Karpas-422 (cell line): ENCODE measurements around the gene TGM4. TPM values are rescaled to one million over a fixed set of nuclear protein-coding genes. Genes with fewer than 3 reads are reported as not detected.

ENCODE experiments used
- DNase-seq: peaks from one replicate; pipeline ENCODE4 v3.0.0-alpha.2; 2015
- H2AFZ ChIP-seq: fragments of 200-600 bp; sonication (generic); 2 replicates; pipeline ENCODE4 v1.6.1; 2014; ENCODE audit warnings: antibody characterized with exemption, low read length, mixed read lengths
- H3K27ac ChIP-seq: fragments of 200-600 bp; sonication (generic); 2 replicates; pipeline ENCODE4 v1.5.1; 2014; ENCODE audit warnings: mild to moderate bottlenecking, low read length, moderate library complexity
- H3K27me3 ChIP-seq: fragments of 200-600 bp; sonication (generic); 2 replicates; pipeline ENCODE4 v1.6.1; 2014; ENCODE audit warnings: low read length, mixed read lengths
- H3K36me3 ChIP-seq: fragments of 200-600 bp; sonication (generic); 2 replicates; pipeline ENCODE4 v1.6.1; 2014; ENCODE audit warnings: low read length, mixed read lengths; ENCODE audit not compliant: insufficient read depth
- H3K4me1 ChIP-seq: fragments of 200-600 bp; sonication (generic); 2 replicates; pipeline ENCODE4 v1.6.1; 2014; ENCODE audit warnings: mild to moderate bottlenecking, low read length, mixed read lengths
- H3K4me2 ChIP-seq: fragments of 200-600 bp; sonication (generic); 2 replicates; pipeline ENCODE4 v1.6.1; 2014; ENCODE audit warnings: low read length, low read depth, mild to moderate bottlenecking; ENCODE audit not compliant: poor library complexity, severe bottlenecking
- H3K4me3 ChIP-seq: fragments of 200-600 bp; sonication (generic); 2 replicates; pipeline ENCODE4 v1.5.1; 2014; ENCODE audit warnings: mild to moderate bottlenecking, antibody characterized with exemption, low read length, mixed read lengths
- H3K79me2 ChIP-seq: fragments of 200-600 bp; sonication (generic); 2 replicates; pipeline ENCODE4 v1.6.1; 2014; ENCODE audit warnings: mild to moderate bottlenecking, low read length, mixed read lengths
- H3K9ac ChIP-seq: fragments of 200-600 bp; sonication (generic); 2 replicates; pipeline ENCODE4 v1.6.0; 2014; ENCODE audit warnings: low read length
- H3K9me2 ChIP-seq: fragments of 200-600 bp; sonication (generic), shearing (Covaris generic); replicated peaks from 2 replicates; pipeline ENCODE4 v1.6.0; 2014; ENCODE audit warnings: mild to moderate bottlenecking, low read length, moderate library complexity; ENCODE audit not compliant: insufficient read depth
- H3K9me3 ChIP-seq: fragments of 300-700, 200-600 bp; sonication (generic); 2 replicates; pipeline ENCODE4 v1.6.1; 2014; ENCODE audit warnings: low read length, mixed read lengths
- H4K20me1 ChIP-seq: fragments of 200-600 bp; sonication (generic); 2 replicates; pipeline ENCODE4 v1.6.1; 2014; ENCODE audit warnings: mild to moderate bottlenecking, antibody characterized with exemption, low read length, low read depth; ENCODE audit not compliant: insufficient read depth
- total RNA-seq: library from RNA; depleted of rRNA; stranded (reverse); fragments of >200 nt; shearing (Covaris generic); gene quantifications from 2 replicates; pipeline ENCODE4 v1.2.3, GENCODE V29; 2014; ENCODE audit warnings: low replicate concordance

Gene TGM4
- total RNA-seq, 1 experiment from 2014 or later: not detected

GRCh38 chr3:44883999-44884431 is 9.6 kb downstream of the TGM4 start:
- H3K27me3 ChIP-seq: no peaks in the 10 kb centered on the region
- no peaks in the 10 kb centered on the region for H4K20me1 ChIP-seq
- H3K27ac ChIP-seq: no peak overlapping the region
- no peak overlapping the region for H3K9ac ChIP-seq
- H3K4me1 ChIP-seq: no peaks in the 10 kb centered on the region
- no peaks in the 10 kb centered on the region for H3K9me3 ChIP-seq
- no peak overlapping the region for H3K4me2 ChIP-seq
- H3K36me3 ChIP-seq: no peaks in the 10 kb centered on the region
- H3K4me3 ChIP-seq: no peak overlapping the region
- no peaks in the 10 kb centered on the region for H3K9me2 ChIP-seq
- no peaks in the 10 kb centered on the region for H3K79me2 ChIP-seq
- H2AFZ ChIP-seq: no peak overlapping the region
- no peak for DNase-seq

DNA sequence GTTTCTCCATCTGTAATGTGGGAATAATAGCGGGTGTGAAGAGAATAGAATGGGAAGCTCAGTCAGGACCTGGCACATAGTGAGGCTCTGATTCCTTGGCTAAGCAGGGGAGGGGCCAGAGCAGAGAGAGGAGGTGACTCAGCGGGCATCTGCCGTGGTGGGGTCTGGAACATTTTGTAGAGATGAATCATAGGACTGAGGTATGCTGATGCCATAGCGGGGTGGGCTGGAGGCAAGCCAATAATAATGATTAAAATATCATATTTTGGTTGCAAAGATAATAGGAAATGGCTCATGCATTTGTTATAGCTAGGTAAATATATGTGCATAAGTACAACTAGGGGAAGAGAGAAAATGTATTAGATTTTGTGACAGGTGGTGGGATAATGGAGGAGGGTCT is 11.2 kb downstream of the TGM4 start:
- no peak for DNase-seq
- Histone ChIP-seq H3K9me2 (no peaks in the 10 kb centered on the region), H3K4me2 (no peak overlapping the region), H3K27ac (no peak overlapping the region), H3K79me2 (no peaks in the 10 kb centered on the region), H3K4me3 (no peak overlapping the region), H3K27me3 (no peaks in the 10 kb centered on the region), H3K9ac (no peak overlapping the region), H3K4me1 (no peaks in the 10 kb centered on the region), H2AFZ (no peak overlapping the region), H3K9me3 (no peaks in the 10 kb centered on the region), H3K36me3 (no peaks in the 10 kb centered on the region), H4K20me1 (no peaks in the 10 kb centered on the region)

DNA sequence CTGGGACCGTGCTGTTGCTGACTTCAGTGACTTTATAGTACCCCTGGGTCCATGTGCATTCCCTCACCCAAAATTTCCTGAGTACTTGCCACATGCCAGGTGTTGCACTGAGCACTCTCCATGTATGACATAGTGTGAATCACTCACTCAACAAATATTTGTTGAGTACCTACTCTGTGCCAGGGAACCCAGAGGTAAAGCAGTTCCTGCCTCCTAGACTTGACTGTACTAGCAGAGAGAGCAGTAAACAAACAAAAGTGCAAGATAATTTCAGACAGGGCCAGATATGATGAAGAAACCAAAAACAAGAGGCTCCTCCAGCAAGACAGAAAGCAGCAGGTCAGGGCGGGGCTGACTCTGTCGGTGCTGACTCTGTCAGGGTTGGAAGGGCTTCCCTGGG is 12.2 kb downstream of the TGM4 start:
- no peaks in the 10 kb centered on the region for H3K36me3 ChIP-seq
- no peak overlapping the region for H3K4me2 ChIP-seq
- H3K9ac ChIP-seq: no peak overlapping the region
- no peak overlapping the region for H3K27ac ChIP-seq
- H3K9me3 ChIP-seq: no peaks in the 10 kb centered on the region
- no peak for DNase-seq
- H4K20me1 ChIP-seq: no peaks in the 10 kb centered on the region
- H2AFZ ChIP-seq: no peak overlapping the region
- no peaks in the 10 kb centered on the region for H3K27me3 ChIP-seq
- no peaks in the 10 kb centered on the region for H3K9me2 ChIP-seq
- H3K79me2 ChIP-seq: no peaks in the 10 kb centered on the region
- no peak overlapping the region for H3K4me3 ChIP-seq
- H3K4me1 ChIP-seq: no peaks in the 10 kb centered on the region

DNA sequence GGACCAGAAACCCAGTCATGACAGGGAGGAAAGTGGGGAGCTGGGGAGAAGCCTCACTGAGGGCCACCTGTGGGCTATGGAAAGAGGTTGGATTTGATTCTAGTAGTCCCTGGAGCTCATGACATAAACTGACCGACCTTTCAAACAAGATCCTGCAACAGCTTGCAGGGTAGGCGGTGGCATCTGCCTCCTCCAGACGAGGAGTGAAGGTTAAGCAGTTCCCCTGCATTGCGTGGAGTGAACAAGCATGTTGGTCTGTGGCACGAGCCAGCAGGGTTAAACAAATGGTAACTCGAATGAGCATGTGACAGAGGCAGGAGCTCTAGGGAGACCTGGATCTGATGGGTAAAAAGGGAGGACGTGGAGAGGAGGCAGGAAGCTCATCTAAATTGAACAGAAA is 12.7 kb downstream of the TGM4 start:
- no peaks in the 10 kb centered on the region for H3K4me1 ChIP-seq
- no peak overlapping the region for H3K27ac ChIP-seq
- no peaks in the 10 kb centered on the region for H3K9me2 ChIP-seq
- no peaks in the 10 kb centered on the region for H3K9me3 ChIP-seq
- DNase-seq: no peak
- H3K79me2 ChIP-seq: no peaks in the 10 kb centered on the region
- no peak overlapping the region for H3K4me3 ChIP-seq
- H3K36me3 ChIP-seq: no peaks in the 10 kb centered on the region
- H3K27me3 ChIP-seq: no peaks in the 10 kb centered on the region
- no peak overlapping the region for H3K9ac ChIP-seq
- H4K20me1 ChIP-seq: no peaks in the 10 kb centered on the region
- no peak overlapping the region for H2AFZ ChIP-seq
- H3K4me2 ChIP-seq: no peak overlapping the region

DNA sequence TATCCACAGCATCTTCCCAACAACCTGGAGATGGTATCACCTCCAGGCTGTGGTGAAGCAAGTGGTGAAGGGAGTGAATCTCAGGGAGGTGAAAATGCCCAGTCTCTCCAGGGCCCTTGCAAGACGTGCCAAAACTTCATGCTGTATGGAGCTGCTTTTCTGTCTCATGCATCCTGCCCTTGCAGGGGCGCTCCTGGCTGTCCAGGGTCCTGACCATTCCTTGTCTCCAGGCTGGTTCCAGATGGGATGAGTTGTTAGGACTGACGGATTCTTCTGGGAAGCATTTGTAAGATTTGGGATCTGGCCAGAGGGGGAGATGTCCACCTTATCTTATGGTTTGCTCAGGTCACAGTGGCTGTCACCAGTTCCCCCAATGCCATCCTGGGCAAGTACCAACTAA is 15.8 kb downstream of the TGM4 start:
- no peak overlapping the region for H3K4me2 ChIP-seq
- H3K9ac ChIP-seq: no peak overlapping the region
- H2AFZ ChIP-seq: no peak overlapping the region
- no peaks in the 10 kb centered on the region for H3K9me2 ChIP-seq
- DNase-seq: no peak
- H3K4me1 ChIP-seq: no peaks in the 10 kb centered on the region
- H3K36me3 ChIP-seq: no peaks in the 10 kb centered on the region
- H3K9me3 ChIP-seq: no peaks in the 10 kb centered on the region
- no peak overlapping the region for H3K4me3 ChIP-seq
- H3K79me2 ChIP-seq: no peaks in the 10 kb centered on the region
- no peaks in the 10 kb centered on the region for H3K27me3 ChIP-seq
- no peaks in the 10 kb centered on the region for H4K20me1 ChIP-seq
- no peak overlapping the region for H3K27ac ChIP-seq

- Histone ChIP-seq H3K9me3 (no peaks in the 10 kb centered on the region), H3K79me2 (no peaks in the 10 kb centered on the region), H3K4me3 (no peak overlapping the region), H4K20me1 (no peaks in the 10 kb centered on the region), H3K4me2 (no peak overlapping the region), H3K9me2 (no peaks in the 10 kb centered on the region), H2AFZ (no peak overlapping the region), H3K27ac (no peak overlapping the region), H3K27me3 (no peaks in the 10 kb centered on the region), H3K36me3 (no peaks in the 10 kb centered on the region), H3K4me1 (no peaks in the 10 kb centered on the region), H3K9ac (no peak overlapping the region)
- no peak for DNase-seq
Measured at GRCh38 chr3:44890852-44891251, 16.4 kb downstream of the TGM4 start.

DNA sequence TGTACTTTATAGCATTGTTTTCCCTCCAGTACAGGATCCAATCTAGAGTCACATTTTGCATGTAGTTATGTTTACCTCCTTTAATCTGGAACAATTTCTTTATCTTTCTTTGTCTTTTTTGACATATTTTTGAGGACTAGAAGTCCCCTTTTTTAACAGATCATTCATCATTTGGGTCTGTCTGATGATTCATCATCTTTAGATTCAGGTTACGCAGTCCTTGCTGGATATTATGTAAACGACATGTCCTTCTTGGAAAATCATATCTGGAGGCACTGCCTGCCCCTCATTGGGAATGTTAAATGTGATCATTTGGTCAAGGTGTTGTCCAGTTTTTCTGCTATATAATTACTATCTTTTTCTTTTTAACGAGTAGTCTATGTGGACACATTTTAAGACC is 18.3 kb downstream of the TGM4 start:
- H3K79me2 ChIP-seq: no peaks in the 10 kb centered on the region
- H3K4me2 ChIP-seq: no peak overlapping the region
- H3K36me3 ChIP-seq: no peaks in the 10 kb centered on the region
- no peaks in the 10 kb centered on the region for H4K20me1 ChIP-seq
- H3K27ac ChIP-seq: no peak overlapping the region
- H3K4me1 ChIP-seq: peaks cover 8% of the 10 kb centered on the region
- DNase-seq: no peak
- H3K4me3 ChIP-seq: no peak overlapping the region
- no peaks in the 10 kb centered on the region for H3K9me2 ChIP-seq
- no peaks in the 10 kb centered on the region for H3K27me3 ChIP-seq
- no peak overlapping the region for H3K9ac ChIP-seq
- no peaks in the 10 kb centered on the region for H3K9me3 ChIP-seq
- no peak overlapping the region for H2AFZ ChIP-seq

DNA sequence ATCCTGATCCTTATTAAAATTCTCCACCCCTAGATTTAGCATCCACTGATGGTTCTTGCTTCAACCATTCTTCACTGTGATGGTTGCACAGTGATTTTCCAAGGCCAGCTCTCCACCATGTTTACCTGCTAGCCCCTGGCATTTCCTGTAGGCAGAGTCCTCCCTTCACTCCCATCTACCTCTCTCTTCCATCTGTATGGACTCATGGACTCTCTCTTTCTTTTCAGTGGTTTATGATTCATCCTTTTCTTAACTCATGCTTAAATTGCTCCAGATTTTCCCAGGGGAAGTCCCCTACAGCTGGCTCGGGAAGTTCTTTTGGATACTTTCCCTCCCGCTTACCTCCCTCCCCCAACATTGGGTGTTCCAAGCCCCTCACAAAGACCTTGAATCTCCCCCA is 18.7 kb downstream of the TGM4 start:
- H4K20me1 ChIP-seq: no peaks in the 10 kb centered on the region
- no peak overlapping the region for H3K4me3 ChIP-seq
- no peak for DNase-seq
- no peaks in the 10 kb centered on the region for H3K27me3 ChIP-seq
- no peak overlapping the region for H2AFZ ChIP-seq
- H3K4me1 ChIP-seq: peaks cover 8% of the 10 kb centered on the region
- H3K79me2 ChIP-seq: no peaks in the 10 kb centered on the region
- H3K9me3 ChIP-seq: no peaks in the 10 kb centered on the region
- no peaks in the 10 kb centered on the region for H3K36me3 ChIP-seq
- no peak overlapping the region for H3K27ac ChIP-seq
- no peaks in the 10 kb centered on the region for H3K9me2 ChIP-seq
- H3K9ac ChIP-seq: no peak overlapping the region
- H3K4me2 ChIP-seq: no peak overlapping the region

DNA sequence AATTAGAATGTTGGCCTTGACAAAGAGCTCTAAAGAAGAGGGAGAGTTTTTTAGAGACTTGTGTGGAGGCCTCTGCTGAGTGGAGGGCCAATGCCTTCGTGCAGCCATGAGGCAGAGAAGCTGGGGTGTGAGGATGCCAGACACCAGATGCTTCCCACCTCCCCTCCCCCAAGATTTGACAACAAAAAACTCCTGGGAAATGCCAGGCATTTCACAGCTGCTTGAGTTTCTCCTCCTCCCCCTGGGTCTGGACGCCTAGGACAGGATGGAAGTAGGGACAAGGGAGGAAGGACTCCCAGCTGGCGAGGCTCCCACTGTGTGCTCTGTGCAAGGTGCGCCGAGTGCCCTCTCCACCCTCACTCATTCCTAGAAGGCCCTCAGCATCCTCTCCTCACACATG is 20.1 kb downstream of the TGM4 start:
- H3K27ac ChIP-seq: no peak overlapping the region
- peaks cover 8% of the 10 kb centered on the region for H3K4me1 ChIP-seq
- no peaks in the 10 kb centered on the region for H3K36me3 ChIP-seq
- no peak overlapping the region for H2AFZ ChIP-seq
- H3K9me3 ChIP-seq: no peaks in the 10 kb centered on the region
- H3K4me2 ChIP-seq: no peak overlapping the region
- no peaks in the 10 kb centered on the region for H4K20me1 ChIP-seq
- H3K27me3 ChIP-seq: no peaks in the 10 kb centered on the region
- no peaks in the 10 kb centered on the region for H3K9me2 ChIP-seq
- DNase-seq: no peak
- H3K9ac ChIP-seq: no peak overlapping the region
- H3K4me3 ChIP-seq: no peak overlapping the region
- H3K79me2 ChIP-seq: no peaks in the 10 kb centered on the region
